NCI-H2107 treated with DMSO at 0.1 percent for 48 hours (cell line): ENCODE results near the gene TARP.
A peak's percentile ranks its signal among the peaks of the same experiment; 100 is the strongest.
"Not testable (repeated sequence)": the region's sequence is repeated elsewhere in the genome, so short reads cannot be mapped to it uniquely, and the experiment has no call there.

Experiments
- DNase-seq: peaks from one replicate; lab custom pipeline; 2025; ENCODE audit not compliant: unreplicated experiment; lab: John Stamatoyannopoulos, UW

Gene TARP

DNA sequence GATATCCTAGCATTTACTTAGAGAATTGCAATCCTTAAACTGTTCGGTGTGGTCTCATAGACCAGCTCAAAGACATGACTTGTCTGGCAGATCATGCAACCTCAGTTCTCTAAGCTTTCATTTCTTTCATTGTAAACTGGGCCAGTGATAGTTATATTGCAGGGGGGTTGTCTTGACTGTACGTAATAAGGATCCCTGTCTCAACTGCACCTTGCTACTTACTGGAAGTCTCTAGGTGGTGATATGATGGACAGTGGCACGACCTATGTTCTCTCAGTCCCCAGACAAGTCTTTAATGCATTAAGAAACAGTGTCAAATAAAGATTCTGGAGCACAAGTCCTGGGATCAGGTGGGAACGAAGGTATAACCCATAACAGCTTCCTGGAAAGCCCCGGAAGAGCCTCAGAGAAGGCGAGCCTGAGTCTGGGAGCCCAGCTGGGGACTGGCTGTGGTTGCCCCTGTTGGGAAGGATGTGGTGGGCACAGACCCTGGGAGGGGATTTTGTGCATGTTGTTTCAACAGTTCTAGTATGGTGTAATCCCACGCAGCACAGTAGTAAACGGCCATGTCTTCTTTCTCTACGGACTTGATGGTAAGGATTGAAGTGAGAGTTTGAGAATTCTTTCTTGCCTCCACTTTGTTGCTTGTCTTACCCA, 26.0 kb upstream of the TARP start:
- DNase-seq = no peak

DNA sequence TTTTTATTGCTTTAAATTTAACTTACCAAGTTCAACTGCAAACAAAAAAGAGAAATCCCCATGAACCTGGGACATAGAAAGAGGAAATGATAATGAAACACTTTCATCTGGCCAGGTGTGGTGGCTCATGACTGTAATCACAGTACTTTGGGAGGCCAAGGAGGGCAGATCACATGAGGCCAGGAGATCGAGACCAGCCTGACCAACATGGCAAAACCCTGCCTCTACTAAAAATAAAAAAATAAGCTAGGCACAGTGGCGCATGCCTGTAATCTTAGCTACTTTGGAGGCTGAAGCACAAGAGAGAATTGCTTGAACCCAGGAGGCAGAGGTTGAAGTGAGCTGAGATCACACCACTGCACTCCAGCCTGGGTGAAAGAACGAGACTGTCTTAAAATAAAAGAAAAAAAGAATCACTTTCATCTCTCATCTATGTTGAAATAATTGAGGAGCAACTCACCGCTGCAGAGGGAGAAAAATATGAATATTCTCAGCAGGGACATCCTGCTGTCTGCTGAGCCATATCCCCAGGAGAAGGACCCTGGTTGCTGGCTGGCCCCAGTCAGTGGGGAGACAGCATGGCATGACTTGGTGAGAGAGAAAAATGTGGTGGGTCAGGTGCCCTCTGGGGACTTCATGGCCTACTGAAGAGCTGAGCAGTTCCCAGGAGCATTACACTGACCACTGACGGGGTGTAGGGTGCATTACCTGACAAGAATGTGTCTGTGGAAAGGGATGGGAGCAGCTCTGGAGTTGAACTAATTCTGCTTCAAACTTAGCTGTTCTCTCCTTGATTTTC, 22.8 kb upstream of the TARP start:
- no peak for DNase-seq

DNA sequence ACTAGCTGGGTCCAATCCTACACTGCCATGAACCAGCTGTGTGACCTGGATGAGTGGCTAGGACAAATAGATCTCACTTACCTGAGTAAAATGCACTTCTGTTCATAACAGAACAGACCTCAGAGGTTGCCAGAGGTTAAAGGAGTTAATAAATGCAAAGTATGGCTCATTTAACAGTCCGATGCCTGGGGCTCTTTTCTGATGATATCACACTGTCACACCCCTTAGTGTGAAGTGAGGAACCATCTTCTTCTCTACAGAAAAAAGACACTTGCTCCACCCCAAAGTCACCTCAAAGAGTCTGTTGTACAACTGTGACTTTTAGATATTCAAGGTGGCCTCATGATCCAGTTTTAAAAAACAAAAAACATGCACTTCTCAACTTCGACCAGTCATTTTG, 21.5 kb upstream of the TARP start:
- DNase-seq = no peak

DNA sequence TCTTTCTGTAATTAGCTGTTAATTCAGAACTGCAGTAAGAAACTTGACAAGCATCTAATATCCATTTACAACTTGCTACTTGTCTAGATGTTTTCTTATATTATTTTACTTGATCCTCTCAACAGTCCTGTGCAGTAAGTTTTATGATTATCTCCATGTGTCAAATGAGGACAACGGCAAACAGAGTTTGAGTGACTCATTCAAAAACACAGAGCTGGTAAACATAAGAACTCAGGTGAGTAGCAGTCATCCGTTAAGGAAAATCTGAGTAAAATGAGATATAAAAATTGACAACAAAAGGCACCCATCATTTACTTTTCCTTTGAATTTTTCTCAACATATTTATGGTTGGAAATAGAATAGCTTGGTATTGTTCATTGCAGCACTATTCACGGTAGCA, 19.0 kb upstream of the TARP start:
- DNase-seq = no peak

DNA sequence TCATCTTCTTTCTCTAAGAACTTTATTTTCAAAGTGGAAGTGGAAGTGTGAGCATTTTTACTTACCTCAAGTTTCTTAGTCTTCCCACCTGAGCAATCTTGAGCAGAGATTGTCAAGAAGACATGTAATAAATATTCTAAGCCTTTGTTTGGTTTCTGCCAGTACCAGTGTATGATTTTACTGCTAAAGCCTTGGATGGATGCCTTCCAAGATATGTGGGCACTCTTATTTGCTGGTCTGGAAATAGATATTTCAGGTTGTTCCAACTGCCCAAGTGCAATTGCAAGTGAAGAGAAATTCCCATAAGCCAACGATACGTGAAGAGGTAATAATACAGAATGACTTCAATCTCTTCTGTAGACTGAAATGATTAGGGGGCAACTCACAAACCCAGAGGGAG, 18.2 kb upstream of the TARP start:
- no peak for DNase-seq

DNA sequence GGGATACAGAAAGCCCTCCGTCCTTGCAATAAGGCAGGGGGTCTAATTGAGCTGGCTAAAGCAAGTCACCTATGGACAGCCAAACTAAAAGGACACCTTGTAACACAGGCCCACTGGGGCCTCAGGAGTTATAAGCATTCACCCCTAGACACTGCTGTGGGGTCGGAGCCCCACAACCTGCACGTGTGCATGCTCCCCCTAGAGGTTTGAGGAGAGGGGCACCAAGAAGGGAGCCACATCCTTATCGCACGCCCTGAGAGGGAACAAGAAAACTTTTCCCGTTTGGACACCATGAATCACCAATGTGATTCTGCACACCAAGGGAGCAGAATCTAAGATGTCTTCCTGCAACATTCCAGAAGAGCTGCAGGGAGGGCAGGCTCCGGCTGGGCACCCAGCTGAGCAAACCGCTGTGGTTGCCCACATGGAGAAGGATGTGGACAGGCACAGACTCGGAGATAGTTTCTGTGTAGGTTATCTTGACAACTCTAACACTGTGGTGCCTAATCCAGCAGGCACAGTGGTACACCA, 17.7 kb upstream of the TARP start:
- no peak for DNase-seq

DNA sequence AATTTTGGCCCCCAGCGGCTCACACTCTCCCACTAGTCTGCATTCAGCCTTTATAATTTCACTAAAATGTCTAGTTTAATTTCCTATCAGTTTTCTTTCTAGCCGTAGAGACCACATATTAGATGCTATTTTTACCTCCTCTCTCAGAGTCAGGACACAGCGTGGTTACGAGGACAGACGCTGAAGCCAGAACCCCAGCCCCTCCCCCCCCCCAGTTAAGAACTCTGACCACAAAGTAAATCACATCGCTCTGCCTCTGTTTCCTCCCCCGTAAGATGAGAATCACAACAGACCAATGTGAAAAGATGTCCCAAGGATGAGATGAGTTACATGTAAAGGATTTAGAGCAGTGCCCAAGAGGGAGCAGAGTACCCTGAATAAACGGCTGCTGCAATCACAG, 11.1 kb upstream of the TARP start:
- no peak for DNase-seq

DNA sequence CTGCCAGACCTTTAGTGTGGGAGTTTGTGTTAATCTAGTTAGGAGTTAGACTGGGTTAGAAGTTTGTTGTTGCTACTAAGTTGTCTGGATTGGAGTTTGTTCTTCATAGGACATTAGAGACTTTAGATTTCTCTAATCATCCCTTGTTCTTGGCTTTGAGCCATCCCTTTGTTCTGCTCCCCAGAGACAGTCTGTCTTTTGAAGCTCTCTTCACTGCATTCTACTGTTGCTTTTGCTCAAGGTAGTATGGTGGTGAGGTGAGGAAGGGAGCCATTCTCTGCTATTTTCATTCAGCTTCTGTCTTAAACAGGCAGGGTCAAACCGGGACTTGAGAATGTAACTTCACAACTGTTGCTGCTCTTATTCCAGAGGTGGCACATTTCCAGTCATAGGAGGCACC, 10.4 kb upstream of the TARP start:
- no peak for DNase-seq

DNA sequence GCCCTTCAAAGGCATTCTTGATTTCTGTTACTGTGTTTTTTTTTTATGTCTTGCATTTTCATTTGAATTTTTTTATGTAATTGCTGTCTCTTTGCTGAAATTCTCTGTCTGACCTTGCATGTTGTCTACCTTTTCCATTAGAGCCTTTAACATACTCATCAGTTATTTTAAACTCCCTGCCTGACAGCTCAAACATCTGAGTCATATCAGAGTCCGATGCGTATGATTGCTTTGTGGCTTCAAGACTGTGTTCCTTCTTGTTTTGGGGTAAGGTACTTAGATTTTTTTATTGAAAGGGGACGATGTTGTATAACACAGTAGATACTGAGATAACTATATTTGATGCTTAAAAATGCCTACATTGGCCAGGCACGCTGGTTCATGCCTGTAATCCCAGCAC, 9.7 kb upstream of the TARP start:
- DNase-seq = no peak

DNA sequence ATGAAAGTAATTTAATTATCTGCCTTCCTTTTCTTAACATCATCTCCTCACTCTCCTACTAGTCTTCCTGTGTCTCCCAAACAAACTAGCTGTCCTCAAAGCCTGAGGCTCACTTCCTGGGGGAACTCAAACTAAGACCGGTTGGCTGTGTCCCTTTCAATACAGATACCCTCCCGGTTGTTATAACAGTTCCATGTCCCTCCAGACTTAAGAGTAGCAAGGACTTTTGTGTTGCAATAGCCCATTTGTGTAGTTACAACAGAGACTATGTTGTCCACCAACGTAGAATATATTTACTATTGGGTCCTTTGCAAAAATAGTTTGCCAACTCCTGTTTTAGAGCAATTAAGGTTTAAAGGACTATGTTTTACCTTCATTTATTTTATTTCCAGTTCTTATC, 8.6 kb upstream of the TARP start:
- no peak for DNase-seq

DNA sequence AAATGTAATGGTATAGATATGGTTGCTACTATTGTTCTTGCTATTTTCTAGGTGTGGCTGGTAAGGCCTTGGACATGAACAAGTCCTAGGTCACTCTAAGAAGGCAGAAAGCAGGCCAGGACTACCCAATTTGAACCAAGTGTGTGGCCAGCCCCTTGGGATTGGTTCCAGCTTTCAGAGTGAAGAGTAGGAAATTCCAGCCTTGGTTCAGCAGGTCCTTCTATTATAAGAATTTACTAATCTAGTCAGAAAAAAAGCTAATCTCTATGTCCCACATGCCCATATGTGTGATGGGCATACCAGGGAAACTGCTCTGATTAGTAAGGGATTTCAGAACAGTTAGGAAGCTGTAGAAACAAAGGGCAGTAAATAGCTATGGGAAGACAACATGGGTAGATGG, 7.8 kb upstream of the TARP start:
- no peak for DNase-seq

DNA sequence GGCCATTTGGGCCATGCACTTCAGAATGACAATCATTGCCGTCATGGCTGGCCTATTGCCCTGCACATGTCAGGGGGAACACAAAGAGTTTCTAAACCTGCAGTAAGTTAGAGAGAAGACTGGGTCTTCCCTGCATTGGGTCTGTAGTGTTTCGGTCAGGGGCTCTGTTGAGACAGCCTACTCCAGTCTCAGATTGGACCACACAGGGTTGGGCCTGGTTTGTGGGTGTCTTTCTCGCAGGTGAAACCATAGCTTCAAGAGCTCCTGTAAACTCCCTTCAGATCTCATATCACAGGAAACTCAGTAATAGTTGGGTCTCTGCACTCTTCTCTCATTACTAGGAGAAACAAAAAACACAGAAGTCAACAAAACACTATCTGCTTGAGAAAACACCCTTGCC, 7.3 kb upstream of the TARP start:
- no peak for DNase-seq

DNA sequence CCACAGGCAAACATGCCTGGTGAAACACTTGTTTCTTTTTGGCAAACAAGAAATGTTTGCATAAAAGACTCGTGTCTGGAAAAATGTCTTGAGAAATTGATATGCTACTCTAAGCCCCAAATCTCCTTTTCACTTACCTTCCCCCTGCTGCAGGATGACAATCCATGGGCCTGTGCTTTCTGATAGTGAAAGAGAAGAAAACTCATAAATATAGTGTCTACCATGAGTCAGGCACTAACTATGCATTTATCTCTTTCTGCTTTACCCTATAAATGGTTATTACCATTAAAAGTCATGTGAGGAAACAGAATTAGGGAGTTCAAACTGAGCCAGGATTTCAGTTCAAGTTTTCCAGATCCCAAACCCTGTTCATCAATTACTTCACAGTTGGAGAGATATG, 6.6 kb upstream of the TARP start:
- no peak for DNase-seq

DNA sequence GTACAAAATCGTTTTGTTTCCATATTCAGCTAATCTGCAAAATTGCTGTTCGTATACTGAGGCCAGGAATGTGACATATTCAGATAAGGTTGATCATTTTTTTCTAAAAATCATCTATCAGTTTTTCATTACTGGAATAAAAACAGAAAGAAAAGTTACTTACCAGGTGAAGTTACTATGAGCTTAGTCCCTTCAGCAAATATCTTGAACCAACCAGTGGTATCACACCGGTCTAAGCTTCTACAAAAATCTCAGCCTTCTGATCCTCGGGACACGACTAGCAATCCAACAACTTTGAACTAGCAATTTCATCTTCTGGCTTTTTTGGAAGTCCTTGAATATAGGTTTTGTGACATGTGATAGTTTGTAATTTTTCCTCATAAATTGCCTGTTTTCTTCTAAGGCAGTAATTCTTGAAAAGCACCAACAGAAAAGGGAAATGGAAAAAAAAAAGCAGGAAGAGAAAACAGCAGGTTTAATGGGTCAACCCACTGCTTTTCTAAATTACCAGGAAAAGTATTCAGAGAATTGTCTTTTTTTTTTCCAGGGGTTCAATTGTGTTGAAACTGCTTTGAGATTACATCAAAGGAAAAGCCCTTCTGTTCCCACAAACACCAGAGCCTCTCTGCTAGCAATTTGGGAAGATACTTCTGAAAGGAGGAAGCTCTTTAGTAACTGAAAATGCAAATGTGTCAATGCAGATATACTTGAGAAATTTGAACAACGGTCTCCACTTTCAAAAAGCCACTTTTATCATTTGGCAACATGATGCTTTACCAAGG, 2.9 kb upstream of the TARP start:
- peak; percentile 18 for DNase-seq

DNA sequence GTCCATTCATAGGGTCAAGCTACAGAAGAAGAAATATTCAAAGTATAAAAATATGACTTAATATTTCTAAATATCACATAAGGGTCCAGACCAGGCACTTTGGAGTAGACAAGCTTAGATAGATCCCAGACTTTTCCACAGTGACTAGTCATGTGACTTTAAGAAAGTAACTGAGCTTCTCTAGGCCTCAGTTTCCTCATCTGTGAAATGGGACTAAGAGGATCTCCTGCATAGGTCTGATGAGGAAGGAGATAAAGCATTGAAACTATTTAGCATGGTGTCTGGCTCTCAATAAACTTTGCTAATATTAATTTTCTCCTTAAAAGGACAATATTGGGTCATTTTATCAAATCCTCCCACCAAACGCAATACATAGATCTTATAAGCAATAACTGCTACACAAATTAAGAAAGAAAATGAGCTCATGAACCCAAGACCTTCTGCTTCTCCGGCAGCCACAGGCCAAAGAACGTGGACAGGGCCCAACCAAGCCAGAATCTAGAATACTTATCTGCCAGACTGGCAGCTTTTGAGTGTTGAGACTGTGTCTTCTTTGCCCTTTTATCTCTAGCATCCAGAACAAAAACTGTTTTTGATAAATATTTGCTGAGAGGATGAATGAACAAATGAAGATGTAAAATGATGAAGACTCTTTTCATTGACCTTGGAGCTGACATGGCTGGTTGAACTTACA, 1.6 kb upstream of the TARP start:
- no peak for DNase-seq

DNA sequence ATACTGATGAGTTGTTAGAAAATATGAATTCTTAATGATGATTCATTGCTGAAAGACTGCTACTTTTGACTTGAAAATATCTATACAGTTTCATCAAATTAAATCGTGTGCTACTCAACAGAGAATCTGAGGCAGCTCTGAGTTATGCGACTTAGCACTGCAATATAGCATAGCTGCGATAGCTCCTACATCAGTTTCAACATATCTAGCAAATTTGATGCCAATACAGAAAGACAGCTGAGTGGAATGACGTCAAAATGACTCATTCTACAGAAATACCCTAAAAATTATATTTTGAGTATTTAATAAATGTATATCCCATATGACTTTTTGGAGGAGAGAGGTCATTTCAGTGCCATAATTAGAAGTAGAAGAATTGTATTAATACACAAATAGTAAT, 1.1 kb upstream of the TARP start:
- no peak for DNase-seq

DNA sequence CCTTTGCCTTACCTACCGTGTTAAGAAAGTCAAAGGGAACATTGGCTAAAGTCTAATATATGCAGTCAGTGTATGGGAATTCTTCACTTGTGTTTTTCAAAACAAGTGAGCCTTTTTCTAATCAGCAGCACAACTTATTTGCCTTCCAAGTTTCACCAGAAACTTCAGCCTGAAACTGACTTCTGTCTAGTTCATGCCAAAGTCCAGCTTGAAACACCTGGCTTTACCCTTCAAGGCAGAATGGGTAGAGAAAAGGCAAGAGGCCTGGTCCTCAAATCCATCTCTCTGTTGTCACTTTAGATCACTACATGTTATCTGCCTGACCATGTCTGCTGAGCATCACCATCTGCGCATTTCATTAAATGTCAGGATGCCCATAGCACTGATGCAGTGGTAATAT, 3.0 kb downstream of the TARP start:
- not testable (repeated sequence) for DNase-seq

DNA sequence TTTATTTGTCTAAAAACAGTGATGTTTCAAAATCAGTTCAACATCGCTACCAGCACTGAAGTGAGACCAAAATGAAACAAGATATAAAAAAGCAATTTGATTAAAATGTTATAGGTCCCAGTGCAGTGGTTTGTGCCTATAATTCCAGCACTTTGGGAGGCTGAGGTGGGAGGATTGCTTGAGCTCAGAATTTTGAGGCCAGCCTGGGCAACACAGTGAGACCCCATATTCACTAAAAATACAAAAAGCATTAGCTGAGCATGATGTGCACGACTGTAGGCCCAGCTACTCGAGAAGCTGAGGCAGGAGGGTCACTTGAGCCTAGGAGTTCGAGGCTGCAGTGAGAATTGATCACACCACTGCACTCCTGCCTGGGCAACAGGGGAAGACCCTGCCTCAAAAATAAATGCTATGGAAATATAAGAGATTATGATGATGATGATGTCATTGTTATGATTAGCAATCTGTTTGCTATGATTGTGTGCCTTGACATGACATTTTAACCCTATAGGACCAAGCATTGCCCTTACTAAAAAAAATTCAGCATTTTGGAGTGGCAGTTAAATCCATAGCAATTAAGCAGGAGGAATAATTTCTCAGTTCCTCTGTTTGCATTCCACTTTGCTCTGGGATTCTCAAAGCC, 3.6 kb downstream of the TARP start:
- not testable (repeated sequence) for DNase-seq

DNA sequence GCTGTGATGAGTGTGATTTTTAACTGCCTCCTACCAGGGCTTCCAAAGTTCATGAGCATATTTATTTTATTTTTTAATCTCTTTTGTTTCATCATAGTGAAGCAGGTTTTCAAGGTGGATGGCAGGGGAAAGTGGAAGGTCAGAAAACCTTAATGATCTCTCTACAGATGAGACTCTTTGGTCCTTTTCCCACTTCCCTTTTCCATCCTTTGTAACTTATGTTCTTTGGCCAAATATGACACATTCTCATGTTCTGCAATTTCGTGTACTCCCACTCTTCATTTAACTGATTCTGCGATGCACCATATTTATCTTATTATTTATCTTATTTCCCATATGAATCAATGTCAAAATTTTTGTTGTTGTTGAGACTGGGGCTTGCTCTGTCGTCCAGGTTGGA, 7.5 kb downstream of the TARP start:
- DNase-seq = not testable (repeated sequence)

DNA sequence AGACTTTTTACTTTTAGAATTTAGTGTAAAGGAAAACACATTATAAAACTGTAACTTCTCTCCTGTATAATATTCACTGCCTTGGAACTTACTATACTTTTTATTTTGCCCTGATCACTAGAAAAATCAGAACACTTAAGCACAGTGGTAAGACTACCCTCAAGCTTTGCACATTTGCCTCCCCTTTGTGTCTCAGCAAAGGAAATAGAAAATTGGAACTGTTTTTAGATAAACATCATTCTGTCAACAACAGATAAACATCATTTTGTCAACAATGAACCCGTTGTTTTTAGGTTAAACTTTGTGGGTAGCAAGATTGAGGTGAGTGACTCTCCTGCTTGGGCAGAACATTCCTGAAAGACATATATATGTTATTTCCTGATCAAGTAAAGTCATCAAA, 8.8 kb downstream of the TARP start:
- DNase-seq = not testable (repeated sequence)

DNA sequence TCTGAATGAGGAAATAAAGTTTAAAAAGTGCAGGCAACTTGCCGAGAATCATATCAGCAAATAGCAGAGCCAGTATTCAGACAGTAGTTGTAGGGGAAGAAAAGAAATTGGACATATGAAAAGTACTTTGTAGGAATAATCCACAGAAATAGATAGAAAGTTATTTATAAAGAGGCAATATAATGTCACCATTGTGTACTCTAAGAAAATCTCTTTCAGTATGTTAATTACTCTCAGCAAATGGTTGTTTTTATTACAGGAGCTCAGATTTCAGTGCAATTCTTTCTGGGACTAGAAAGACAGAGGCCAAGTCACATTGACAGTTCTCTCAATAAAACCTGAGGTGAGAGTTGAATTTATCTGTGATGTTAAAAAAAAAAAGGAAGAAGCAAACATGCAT, 10.2 kb downstream of the TARP start:
- not testable (repeated sequence) for DNase-seq
